ENCODE measurements around the gene SELENOS.

GRCh38 chr15:101250873-101251829 is 26.1 kb downstream of the SELENOS start:
- peak in 1 of 2 donors; percentile 39 for TF ChIP-seq POLR2A (IDR thresholded peaks at IDR 0.05)
- no peak for TF ChIP-seq CTCF (IDR thresholded peaks at IDR 0.05)

All from thyroid gland (tissue), 4 donors.